Inflammatory macrophage treated with lipopolysaccharide for 4 hours (primary cell): ENCODE results near the gene PRPF19.
A peak's percentile ranks its signal among the peaks of the same experiment; 100 is the strongest.

Experiments
- DNase-seq: peaks from one replicate; pipeline ENCODE4 v3.0.0-alpha.2; 2020

PRPF19 gene

DNA sequence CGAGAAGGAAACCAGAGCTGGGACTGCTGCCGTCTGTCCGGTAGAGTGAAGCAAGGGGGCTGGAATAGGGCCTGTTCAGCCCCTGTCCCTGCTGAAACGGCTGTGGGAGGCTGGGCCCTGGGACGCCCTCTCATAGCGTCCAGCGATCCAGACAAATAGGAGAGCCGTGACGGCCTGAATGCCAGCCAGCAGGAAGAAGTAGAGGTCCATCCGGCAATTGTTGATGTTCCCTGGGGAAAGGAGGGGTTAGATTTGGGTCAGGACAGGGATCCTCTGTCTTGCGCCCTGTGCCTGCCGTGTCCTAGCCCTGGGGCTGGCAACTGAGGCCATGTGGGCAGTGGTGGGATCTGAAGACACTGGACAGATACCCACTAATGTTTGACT, 30.8 kb upstream of the PRPF19 start:
- no peak for DNase-seq

DNA sequence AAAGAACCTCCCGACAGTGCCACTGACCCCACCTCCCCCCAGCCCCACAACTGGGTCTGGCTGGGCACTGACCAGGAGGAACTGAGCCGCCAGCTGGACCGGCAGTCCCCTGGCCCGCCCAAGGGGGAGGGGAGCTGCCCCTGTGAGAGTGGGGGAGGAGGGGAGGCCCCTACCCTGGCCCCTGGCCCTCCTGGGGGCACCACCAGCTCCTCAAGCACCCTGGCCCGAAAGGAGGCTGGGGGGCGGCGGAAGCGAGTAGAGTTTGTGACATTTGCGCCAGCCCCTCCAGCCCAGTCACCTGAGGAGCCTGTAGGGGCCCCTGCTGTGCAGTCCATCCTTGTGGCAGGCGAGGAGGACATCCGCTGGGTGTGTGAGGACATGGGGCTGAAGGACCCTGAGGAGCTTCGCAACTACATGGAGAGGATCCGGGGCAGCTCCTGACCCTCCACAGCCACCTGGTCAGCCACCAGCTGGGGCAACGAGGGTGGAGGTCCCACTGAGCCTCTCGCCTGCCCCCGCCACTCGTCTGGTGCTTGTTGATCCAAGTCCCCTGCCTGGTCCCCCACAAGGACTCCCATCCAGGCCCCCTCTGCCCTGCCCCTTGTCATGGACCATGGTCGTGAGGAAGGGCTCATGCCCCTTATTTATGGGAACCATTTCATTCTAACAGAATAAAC, 30.2 kb upstream of the PRPF19 start:
- no peak for DNase-seq

DNA sequence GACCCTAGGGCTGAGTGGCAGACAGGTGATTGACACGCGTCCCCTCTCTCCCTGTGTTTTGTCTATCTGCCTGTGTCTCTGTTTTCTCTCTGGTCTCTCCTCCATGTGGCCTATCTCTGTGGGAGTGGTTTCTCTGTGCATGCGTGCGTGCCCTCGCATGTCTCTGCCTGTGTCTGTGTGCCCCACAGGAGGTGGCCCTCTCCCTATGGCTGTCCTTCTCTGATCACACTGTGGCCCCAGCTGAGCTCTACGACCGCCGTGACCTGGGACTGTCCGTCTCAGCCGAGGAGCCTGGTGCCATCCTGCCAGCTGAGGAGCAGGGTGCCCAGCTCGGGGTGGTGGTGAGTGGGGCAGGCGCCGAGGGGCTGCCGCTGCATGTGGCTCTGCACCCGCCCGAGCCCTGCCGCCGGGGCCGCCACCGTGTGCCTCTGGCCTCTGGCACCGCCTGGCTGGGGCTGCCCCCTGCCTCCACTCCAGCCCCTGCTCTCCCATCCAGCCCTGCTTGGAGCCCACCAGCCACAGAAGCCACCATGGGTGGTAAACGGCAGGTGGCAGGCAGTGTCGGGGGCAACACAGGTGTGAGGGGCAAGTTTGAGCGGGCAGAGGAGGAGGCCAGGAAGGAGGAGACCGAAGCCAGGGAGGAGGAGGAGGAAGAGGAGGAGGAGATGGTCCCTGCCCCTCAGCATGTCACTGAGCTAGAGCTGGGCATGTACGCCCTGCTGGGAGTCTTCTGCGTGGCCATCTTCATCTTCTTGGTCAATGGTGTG, 29.5 kb upstream of the PRPF19 start:
- DNase-seq = no peak

DNA sequence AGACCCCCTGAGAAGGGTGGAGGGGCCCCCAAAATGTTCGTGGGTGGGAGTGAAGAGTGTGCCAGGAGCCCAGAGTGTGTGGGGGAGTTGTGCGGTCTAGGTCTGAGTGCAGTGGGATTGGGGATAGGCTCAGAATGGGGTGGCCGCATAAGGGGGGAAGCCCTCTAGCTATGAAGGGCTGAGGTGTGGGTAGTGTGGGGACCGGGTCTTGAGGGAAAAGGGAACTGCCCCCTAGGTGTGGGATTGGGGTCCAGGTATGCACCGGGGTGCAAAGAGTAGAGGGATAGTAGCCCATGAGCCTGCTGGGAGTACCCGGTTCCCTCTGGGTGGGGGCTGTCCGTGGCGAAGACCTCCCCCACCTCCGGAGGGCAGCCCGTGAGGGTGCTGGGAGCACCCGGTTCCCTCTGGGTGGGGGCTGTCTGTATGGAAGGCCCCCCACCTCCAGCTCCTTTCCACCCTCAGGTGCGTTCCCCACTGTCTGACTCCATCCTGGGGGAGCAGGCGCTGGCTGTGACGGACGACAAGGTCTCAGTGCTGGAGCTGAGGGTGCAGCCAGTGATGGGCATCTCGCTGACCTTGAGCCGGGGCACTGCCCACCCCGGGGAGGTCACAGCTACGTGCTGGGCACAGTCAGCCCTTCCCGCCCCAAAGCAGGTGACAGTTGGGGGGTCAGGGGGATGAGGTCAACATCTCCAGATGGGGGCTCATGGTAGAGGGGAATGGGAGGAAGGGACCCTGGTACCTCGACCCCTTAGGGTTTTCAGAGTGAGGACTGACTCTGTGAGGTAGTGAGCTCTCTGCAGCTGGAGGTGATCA, 28.6 kb upstream of the PRPF19 start:
- DNase-seq = no peak

DNA sequence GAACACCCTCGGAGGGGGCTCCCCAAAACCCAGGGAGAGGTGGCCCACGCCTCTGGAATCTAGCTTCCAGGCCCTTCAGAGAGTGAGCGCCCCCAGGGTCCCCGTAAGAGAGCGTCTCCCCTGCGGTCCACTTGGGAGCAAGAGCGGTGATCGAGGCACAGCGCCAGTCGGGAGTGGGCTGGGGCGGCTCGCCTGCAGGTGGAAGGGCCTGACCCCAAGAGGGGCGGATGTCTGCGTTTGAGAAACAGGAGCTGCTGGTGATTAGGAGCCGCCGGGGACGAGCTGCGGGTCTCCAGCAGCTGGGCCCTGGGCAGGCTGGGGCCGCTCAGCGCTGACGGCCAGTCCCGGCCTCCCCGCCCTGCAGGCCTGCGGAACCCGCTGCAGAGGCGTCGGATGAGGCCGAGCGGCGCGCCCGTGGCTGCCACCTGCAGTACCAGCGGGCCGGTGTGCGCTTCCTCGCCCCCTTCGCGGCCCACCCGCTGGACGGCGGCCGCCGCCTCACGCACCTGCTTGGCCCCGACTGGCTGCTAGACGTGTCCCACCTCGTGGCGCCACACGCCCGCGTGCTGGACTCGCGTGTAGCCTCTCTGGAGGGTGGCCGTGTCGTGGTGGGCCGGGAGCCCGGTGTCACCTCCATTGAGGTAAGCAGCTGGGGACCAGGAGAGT, 27.9 kb upstream of the PRPF19 start:
- DNase-seq = no peak

DNA sequence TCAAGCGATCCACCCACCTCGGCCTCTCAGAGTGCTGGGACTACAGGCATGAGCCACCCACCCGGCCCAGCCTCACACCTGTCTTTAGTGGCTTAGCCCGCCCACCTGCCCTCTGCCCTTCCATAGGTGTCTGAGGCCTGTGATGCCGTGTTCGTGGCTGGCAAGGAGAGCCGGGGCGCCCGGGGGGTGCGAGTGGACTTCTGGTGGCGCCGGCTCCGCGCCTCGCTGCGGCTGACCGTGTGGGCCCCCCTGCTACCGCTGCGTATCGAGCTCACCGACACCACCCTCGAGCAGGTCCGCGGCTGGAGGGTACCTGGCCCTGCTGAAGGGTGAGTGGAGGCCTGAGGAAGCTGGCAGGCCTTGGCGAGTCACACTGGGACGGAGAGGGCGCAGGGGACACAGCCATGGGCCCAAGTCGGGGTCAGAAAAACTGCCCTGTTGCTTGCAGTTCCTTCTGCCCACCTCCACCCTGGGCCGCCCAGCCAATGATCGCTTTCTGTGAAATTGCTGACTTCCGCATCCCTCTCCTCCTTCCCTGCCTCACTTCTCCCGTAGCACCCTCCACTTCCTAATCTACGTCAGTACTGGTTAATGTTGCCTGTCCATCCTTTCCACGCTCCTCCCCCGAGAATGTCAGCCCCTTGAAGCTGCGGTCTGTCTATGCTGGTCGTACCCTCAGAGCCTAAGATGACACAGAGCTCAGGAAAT, 27.2 kb upstream of the PRPF19 start:
- DNase-seq = peak; percentile 33

DNA sequence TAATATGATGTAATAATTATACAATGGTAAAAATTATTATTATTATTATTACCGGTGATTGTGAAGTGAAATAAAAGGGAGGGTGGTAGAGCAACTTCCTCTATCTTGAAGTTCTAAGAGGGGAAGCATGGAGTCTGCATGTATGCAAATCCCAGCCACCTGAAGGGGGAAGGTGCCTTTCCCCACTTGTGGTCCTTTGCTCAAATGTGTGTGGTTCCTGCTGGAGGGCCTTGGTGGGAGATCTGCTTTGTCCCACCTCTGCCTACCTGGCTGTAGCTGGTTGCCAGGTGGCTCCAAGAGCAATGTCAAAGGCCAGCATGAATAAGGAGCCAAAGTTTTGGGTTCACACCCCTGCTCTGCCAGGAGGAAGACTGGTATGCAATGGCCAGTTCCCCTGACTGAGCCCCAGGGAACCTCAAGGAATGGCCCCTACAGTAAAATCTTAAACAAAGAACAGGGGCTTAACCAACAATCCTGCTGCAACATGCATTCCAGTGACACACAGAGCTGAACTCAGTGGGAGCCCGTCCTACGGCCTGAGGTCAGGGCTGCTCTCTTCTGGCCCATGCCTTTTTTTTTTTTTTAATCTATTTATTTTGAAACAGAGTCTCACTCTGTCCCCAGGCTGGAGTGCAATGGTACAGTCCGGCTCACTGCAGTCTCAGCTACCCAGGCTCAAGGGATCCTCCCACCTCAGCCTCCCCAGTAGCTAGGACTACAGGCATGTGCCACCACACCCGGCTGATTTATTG, 26.4 kb upstream of the PRPF19 start:
- DNase-seq = peak; percentile 32

DNA sequence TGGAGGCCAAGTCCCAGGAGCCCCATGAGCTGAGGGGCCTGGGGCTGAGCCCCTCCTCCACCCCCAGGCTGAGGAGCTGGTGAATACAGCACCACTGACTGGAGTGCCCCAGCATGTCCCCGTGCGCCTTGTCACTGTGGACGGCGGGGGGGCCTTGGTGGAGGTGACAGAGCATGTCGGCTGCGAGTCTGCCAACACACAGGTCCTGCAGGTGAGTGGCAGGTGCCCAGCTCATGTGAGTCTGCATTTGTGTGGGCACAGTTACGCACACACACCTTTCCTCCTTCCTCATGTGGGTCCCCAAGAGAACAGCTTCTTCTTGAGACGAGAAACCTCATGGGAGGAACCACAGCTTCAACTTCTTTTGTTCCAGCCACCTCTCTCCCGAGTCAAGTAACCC, 25.5 kb upstream of the PRPF19 start:
- no peak for DNase-seq

DNA sequence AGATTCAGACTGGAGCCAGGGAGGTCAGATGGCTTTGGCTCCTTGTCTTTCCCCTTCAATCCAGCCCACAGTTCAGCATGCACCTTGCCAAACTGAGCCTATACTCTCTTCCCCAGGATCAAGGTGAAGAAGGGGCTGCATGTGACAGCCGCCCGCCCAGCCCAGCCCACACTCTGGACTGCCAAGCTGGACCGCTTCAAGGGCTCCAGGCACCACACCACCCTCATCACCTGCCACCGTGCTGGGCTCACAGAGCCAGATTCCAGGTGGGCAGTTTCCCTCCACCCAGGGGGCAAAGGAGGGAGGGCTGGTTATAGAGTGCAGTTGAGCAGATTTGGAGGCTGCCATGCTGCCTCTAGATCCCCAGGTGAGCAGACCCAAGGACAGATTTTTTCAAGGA, 24.0 kb upstream of the PRPF19 start:
- DNase-seq = no peak

DNA sequence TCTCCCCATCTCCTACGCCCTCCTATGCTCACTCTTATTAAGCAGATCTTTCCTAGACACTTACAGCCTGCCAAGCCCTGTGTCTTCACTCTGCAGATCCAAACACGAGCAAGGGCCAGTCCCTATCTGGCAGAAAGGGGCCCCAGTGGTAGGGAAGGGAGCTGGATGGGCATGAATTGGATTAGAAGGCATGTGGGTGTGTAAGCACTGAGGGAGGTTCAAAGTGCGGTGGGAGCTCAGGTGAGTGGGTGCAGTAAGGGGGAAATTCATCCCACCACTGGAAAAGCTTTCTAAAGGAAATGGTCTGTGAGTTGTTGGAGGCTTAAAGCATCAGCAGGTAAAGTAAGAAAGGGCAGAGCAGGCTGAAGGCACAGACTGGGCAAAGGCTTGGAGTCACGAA, 23.4 kb upstream of the PRPF19 start:
- DNase-seq = no peak

DNA sequence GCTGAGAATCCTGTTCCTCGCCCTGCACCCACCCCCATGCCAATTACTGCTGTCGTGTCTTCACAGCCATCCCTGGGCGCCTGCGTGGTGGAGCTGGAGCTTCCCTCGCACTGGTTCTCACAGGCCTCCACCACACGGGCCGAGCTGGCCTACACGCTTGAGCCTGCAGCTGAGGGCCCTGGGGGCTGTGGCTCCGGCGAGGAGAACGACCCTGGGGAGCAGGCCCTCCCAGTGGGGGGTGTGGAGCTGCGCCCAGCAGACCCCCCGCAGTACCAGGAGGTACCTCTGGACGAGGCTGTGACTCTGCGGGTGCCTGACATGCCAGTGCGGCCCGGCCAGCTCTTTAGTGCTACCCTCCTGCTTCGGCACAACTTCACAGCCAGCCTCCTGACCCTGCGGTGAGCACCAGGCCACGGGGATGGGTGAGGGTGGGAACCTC, 22.2 kb upstream of the PRPF19 start:
- DNase-seq = no peak

DNA sequence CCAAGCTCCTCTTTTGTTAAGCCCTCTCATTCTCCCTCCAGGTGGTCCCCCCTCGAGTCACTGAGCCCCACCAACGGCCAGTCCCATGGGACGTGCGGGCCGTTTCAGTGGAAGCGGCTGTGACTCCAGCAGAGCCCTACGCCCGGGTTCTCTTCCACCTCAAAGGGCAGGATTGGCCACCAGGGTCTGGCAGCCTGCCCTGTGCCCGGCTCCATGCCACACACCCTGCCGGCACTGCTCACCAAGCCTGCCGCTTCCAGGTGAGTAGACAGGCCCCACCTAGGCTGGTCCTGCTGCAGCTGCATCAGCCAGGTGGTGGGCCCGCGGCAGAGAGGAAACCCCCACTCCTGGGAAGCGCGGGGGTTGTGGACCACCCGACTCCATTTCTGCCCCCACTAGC, 21.2 kb upstream of the PRPF19 start:
- no peak for DNase-seq

DNA sequence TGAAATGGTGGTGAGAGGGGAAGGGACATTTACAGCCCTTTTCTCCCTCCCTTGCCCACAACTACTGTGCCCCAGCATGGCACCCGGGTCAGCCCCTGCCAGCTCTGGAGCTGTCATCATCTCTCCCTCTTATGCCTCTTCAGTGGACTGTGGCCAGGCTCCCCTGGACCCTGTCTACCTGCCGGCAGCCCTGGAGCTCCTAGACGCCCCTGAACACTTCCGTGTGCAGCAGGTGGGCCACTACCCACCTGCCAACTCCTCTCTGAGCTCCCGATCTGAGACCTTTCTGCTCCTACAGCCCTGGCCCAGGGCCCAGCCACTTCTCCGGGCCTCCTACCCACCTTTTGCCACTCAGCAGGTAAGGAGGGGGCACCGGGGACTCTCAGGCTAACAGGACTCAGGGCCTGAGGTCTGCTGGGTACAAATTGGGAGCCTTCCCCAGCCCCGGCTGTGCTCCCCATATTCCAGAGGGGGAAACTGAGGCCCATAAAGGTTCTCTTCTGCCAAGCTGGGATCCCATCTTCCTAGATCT, 20.7 kb upstream of the PRPF19 start:
- no peak for DNase-seq

DNA sequence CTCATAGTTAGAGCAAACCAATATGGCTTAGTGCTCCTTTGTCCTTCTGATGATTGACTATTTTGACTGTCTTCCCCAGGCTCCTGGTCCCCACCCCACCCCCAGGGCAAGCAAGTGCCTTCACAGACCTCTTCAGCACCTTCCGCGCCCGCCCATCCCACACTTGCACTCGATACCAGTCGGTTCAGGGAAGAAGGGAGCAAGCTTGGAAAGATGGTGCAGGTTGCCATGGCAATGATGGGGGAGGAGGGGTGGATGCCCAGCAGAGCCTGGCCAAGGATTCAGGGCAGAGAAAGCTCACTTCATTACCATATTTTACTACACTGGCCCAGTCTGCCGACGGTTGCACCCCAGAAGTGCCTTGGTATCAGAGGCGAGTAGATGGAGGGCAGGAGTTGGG, 20.1 kb upstream of the PRPF19 start:
- DNase-seq = no peak

DNA sequence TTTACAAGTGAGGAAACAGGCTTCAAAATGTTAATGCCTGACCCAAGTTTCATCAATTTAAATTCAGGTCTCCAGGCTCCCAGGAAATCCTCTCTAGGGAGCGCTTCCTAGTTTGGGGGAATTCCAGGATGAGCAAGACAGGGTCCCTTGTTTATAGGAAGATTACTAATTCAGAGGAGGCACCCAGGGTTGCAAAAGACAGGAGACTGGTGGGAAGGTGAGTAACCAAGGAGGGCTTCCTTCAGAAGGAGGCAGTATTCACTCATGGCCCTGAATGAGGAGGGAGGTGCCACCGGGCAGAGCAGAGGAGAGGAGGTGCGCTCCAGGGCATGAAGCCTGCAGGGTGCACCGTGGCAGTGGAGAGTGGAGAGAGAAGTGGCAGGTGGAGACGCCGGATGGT, 19.5 kb upstream of the PRPF19 start:
- DNase-seq = peak; percentile 88

DNA sequence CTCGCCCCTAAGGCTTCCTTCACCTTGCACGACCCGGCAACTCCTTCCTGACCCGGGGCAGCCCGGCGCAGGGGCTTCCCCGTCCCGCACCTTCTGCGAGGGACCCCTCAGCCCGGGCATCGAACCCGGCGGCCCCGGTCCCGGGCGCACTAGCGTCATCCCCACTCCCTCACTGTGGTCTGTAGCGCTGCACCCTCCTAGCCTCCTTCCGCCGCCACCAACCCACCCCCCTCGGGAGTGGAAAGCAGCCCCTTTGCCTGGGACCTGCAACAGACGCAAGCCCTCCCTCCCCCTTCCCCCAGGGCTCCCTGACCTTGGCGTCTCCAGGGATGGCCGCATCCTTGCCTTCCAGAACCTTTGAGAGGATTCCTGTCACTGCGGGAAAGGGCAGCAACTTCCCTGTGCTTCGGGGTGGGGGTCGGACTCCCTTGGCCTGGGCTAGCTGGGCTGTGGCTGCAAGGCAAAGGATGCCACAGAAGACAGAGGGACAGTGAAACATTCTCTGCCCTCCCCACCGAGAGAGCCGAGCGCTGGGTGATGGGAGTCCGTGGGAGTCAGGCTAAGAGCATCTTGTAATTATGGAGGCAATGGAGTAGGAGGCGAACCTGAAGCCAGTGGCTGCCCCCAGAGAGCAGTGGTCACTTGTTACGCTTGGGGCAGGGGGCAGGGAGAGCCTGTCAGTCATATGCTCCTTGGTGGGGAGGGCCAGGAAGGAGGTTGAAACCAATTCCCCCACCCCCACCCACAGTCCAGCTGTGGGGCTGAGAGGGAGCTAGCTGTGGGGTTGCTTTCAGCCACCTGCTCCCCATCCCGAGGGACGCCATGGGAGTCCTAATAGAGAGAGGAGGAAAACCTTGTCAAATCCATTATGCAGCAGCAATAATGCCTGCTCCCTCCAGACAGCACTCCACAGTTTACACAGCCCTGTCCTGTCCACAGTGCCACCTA, 18.8 kb upstream of the PRPF19 start:
- no peak for DNase-seq

DNA sequence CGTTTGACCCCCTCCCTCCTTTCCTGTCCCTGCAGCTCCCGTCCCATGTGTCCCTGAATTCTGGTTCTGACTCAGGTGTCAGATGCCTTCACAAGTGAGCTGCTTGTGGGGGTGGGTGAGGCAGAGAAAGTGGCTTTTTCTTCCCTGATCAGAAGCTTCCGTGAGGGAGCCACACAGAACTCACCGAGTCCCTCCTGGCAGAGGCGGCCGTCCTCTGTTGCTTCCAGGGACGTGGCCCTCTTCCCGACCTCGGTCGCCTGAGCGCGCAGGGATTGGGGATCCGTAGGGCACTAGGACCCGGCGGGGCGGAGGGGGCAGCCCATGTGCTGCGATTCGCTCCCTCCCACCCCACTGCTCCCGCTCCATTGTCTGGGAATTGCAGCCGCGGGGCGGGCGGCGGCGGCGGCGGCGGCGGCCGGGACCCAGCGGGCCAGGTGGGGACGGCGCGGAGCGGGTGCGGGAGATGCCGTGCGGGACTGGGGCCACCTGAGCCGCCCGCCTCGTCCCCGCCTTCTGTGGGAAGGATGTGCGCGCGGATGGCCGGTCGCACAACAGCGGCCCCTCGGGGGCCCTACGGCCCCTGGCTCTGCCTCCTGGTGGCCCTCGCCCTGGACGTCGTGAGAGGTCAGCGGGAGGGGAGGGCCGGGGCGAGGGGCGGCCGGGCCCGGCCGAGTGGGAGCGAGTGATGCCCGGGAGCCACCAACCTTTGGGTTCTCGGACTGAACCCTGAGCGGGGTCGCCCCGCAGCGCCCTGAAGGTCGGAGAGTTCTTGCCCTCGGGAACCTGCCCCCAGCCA, 17.9 kb upstream of the PRPF19 start, which contains the start of gene TMEM132A:
TMEM132A (plus strand) TSS at position 351 of the 796 bp plus-strand sequence; CDS start at position 525, 174 bp downstream.
- no peak for DNase-seq

DNA sequence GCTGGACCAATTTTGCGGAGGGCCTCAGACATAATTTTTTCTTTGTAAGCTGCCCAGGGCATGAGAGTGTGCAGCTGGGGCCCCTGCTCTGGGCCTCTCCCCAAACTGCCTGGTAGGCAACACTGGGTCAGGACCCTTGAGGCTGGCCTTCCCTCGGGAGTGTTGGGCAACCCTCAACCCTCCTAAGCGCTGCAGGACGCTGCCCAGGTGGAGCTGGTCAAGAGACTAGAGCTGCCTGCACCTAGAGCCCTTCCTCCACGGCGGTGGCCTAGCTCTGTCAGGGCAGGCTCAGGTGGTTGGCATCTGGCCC, 17.4 kb upstream of the PRPF19 start:
- DNase-seq = no peak

DNA sequence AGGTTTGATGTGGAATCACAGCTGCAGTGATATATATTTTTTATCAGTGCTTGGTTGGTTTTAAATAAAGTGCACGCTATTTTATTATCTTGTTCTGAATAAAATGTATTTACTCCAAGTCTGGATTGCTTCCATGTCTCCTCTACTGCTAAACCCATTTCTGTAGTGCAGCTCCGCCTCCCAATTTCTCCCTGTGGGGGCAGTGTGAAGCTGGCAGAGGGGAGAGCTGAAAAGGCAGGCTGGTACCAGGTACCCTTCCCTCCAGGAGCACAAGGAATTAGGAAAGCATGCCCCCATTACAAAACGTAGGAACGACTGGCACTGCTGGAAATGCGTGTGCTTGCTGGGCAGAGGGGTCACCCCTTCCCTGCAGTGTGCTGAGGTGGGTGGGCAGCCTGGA, 16.9 kb upstream of the PRPF19 start:
- no peak for DNase-seq

DNA sequence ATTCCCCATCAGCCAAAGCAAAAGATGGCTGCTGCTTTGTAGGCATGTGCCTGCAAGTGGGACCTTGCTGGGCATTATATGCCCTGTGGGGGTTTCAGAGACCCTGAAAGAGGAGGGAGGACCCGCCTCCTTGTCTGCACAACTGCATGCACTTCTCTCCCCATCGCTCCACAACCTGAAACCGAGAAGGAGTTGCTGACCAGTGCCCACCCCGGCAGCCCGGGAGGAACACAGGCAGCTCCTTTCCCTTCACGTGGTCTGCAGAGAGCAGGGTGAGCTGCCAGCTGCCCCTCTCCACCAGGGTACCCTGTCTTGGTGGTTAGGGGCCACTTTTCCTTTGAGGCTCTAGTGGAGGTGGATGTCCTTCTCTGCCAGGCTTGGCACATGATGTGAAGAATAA, 16.5 kb upstream of the PRPF19 start:
- DNase-seq = no peak
